C4-2B (cell line): ENCODE measurements around the gene CEBPE.

Experiments
- ZFX ChIP-seq: fragments of 450-650 bp; IDR thresholded peaks from 2 replicates; pipeline ENCODE4 v1.6.1; 2017
- TF ChIP-seq, protein P1 (sequence below): fragments of 450-650 bp; conservative IDR thresholded peaks from 2 replicates; pipeline ENCODE4 v1.5.1; 2017; ENCODE audit warnings: mild to moderate bottlenecking

GRCh38 chr14:23093526-23093925 lies 25.5 kb downstream of the CEBPE start:
- TF ChIP-seq, protein P1, sequence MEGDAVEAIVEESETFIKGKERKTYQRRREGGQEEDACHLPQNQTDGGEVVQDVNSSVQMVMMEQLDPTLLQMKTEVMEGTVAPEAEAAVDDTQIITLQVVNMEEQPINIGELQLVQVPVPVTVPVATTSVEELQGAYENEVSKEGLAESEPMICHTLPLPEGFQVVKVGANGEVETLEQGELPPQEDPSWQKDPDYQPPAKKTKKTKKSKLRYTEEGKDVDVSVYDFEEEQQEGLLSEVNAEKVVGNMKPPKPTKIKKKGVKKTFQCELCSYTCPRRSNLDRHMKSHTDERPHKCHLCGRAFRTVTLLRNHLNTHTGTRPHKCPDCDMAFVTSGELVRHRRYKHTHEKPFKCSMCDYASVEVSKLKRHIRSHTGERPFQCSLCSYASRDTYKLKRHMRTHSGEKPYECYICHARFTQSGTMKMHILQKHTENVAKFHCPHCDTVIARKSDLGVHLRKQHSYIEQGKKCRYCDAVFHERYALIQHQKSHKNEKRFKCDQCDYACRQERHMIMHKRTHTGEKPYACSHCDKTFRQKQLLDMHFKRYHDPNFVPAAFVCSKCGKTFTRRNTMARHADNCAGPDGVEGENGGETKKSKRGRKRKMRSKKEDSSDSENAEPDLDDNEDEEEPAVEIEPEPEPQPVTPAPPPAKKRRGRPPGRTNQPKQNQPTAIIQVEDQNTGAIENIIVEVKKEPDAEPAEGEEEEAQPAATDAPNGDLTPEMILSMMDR: no peak
- TF ChIP-seq ZFX: no peak
